ENCODE data around the gene SLFN12. TPM values are rescaled to one million over a fixed set of nuclear protein-coding genes. Genes with fewer than 3 reads are reported as not detected.

The SLFN12 gene
- total RNA-seq, 1 donor from 2014 or later = 9.0 TPM

- DNase-seq (no peak), ATAC-seq (ENCODE audit: low read depth) (no peak)
- peaks cover 43% of the 10 kb centered on the region for H3K4me1 Mint-ChIP-seq
- H3K36me3 Mint-ChIP-seq (ENCODE audit: low read depth) = peaks cover 10% of the 10 kb centered on the region
- CTCF ChIA-PET = no interaction called here
- H3K4me3 Mint-ChIP-seq = peak overlapping the region; percentile 4
- no peaks in the 10 kb centered on the region for H3K27me3 Mint-ChIP-seq
- POLR2A ChIA-PET = interaction anchor here (0.5 to 1.0 kb wide), 2 partner anchors 24 to 111 kb away, joined by 3 read pairs; no protein-coding TSS in a partner anchor
- intact Hi-C loops (cut with micrococcal nuclease) = no loop called here
- H3K9me3 Mint-ChIP-seq = no peaks in the 10 kb centered on the region
- TF ChIP-seq CTCF (IDR thresholded peaks at IDR 0.05) = no peak
- peak overlapping the region; percentile 54 for H3K27ac Mint-ChIP-seq
Measured at GRCh38 chr17:35376245-35376644, 56.1 kb downstream of the SLFN12 start.

- Mint-ChIP-seq H3K4me3 (peak overlapping the region; percentile 99), H3K27me3 (no peaks in the 10 kb centered on the region), H3K4me1 (peaks cover 43% of the 10 kb centered on the region), H3K36me3 (ENCODE audit: low read depth) (peaks cover 10% of the 10 kb centered on the region), H3K27ac (peak overlapping the region; percentile 98), H3K9me3 (peaks cover 8% of the 10 kb centered on the region)
- POLR2A ChIA-PET = interaction anchor here (0.7 to 2.6 kb wide), 4 partner anchors 29 to 438 kb away, joined by 3 to 7 read pairs (median 6); partner anchors contain the start of gene SLFN12
- ATAC-seq (ENCODE audit: low read depth) (no peak), DNase-seq (no peak)
- TF ChIP-seq CTCF (IDR thresholded peaks at IDR 0.05) = no peak
- CTCF ChIA-PET = no interaction called here
- intact Hi-C loops (cut with micrococcal nuclease) = loop anchor here (1.0 kb wide), 2 partner anchors 112 to 133 kb away; no protein-coding TSS in a partner anchor
Measured at GRCh38 chr17:35374766-35375344, 57.4 kb downstream of the SLFN12 start.

GRCh38 chr17:35373984-35374765 lies 58.1 kb downstream of the SLFN12 start:
- Mint-ChIP-seq H3K9me3 (peaks cover 8% of the 10 kb centered on the region), H3K4me1 (peaks cover 47% of the 10 kb centered on the region), H3K27me3 (no peaks in the 10 kb centered on the region), H3K4me3 (peak overlapping the region; percentile 99), H3K36me3 (ENCODE audit: low read depth) (peaks cover 12% of the 10 kb centered on the region), H3K27ac (peak overlapping the region; percentile 98)
- ATAC-seq (ENCODE audit: low read depth) (peak; percentile 58), DNase-seq (peak; percentile 40)
- CTCF ChIA-PET = interaction anchor here (1.2 kb wide), 1 partner anchor 61 kb away, joined by 4 read pairs; no protein-coding TSS in a partner anchor
- intact Hi-C loops (cut with micrococcal nuclease) = loop anchor here (1.0 to 2.0 kb wide), 5 partner anchors 28 to 132 kb away; partner anchors contain the start of gene SLFN12
- POLR2A ChIA-PET = interaction anchor here (0.5 to 2.6 kb wide), 10 partner anchors 11 to 435 kb away, joined by 3 to 15 read pairs (median 5); partner anchors contain the start of genes SLFN12, SLFN13, SLFN5 and TAF15
- no peak for TF ChIP-seq CTCF (IDR thresholded peaks at IDR 0.05)

GRCh38 chr17:35373534-35373983 lies 58.7 kb downstream of the SLFN12 start, which contains the start of gene SLFN11:
Gene SLFN11 (minus strand): TSS chr17:35373621. CDS start chr17:35363807, 9,814 bp downstream.
- DNase-seq (peak; percentile 55), ATAC-seq (ENCODE audit: low read depth) (peak; percentile 76)
- TF ChIP-seq CTCF (IDR thresholded peaks at IDR 0.05) = no peak
- intact Hi-C loops (cut with micrococcal nuclease) = loop anchor here (1.0 to 2.0 kb wide), 3 partner anchors 27 to 61 kb away; partner anchors contain the start of gene SLFN12
- H3K9me3 Mint-ChIP-seq = peaks cover 8% of the 10 kb centered on the region
- H3K27me3 Mint-ChIP-seq = no peaks in the 10 kb centered on the region
- H3K4me1 Mint-ChIP-seq = peaks cover 50% of the 10 kb centered on the region
- POLR2A ChIA-PET = interaction anchor here (0.5 to 2.6 kb wide), 11 partner anchors 11 to 435 kb away, joined by 3 to 15 read pairs (median 4); partner anchors contain the start of genes SLFN12, SLFN13, SLFN5 and TAF15
- H3K36me3 Mint-ChIP-seq (ENCODE audit: low read depth) = peaks cover 12% of the 10 kb centered on the region
- H3K4me3 Mint-ChIP-seq = peak within 1 kb of the TSS; percentile 99
- CTCF ChIA-PET = interaction anchor here (1.2 to 1.5 kb wide), 2 partner anchors 60 to 160 kb away, joined by 4 to 5 read pairs; no protein-coding TSS in a partner anchor
- peak within 1 kb of the TSS; percentile 98 for H3K27ac Mint-ChIP-seq
